ENCODE results near the gene PDIA5. TPM values are rescaled to one million over a fixed set of nuclear protein-coding genes. Genes with fewer than 3 reads are reported as not detected.

The PDIA5 gene
- total RNA-seq, 1 experiment from 2014 or later, result 24.3 TPM

DNA sequence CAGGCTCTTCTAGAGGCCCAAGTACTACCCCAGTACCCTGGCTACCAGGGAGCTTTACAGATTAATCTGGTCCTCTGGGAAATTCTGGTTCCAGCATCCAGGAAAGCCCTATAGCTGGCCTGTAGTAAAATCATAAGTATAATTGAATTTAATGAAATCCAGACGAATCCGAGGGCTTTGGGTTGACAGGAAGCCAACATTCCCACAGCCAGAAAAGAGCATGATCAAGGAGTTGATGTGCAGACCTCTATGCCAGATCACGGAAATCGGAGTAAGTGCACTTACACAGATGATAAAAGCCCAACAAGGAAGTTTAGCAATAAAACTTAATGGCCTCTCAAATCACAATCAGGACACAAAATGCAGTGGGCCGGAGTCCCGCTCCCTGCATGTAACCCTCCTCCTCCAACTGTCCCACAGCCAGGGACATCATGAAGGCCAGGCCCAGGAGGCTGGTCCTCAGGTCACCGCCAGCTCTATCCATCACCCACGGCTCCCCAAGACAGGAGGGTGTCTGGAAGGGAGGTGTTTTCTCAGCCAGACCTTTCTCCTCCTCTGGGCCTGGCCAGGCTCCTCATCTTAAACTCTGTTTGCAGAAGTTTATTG is 72.1 kb downstream of the PDIA5 start:
- Mint-ChIP-seq H3K27ac (no peak overlapping the region), H3K4me3 (no peak overlapping the region)
- H3K14ac ChIP-seq (ENCODE audit: insufficient read depth, low read length), result no peak overlapping the region

More for the DNA sequence above, 72.1 kb downstream of the PDIA5 start:
- no peak overlapping the region for H2BK12ac ChIP-seq (ENCODE audit: insufficient read length, low read depth, low read length)
- Mint-ChIP-seq H3K27me3 (ENCODE audit: low read depth) (no peaks in the 10 kb centered on the region), H3K4me1 (peaks cover 18 to 23% of the 10 kb centered on the region in 2 experiments), H3K9me3 (no peaks in the 10 kb centered on the region), H3K36me3 (ENCODE audit: insufficient read depth in 1 of 3, low read depth in 3 of 3) (peaks cover 0 to 11% (median 10%) of the 10 kb centered on the region in 3 experiments; a peak in 6 of 7 replicates)
- no peak overlapping the region for H2AFZ ChIP-seq (ENCODE audit: low read length)
- no peak overlapping the region for H3K18ac ChIP-seq (ENCODE audit: insufficient read length, low read depth, low read length)
- no peak overlapping the region for H3K56ac ChIP-seq (ENCODE audit: insufficient read length, low read depth, low read length)
- no peaks in the 10 kb centered on the region for H3K27me3 ChIP-seq (ENCODE audit: insufficient read depth, low read length)
- DNase-seq, result no peak
- no peak overlapping the region for H3K23ac ChIP-seq (ENCODE audit: insufficient read length, low read depth, low read length)
- H2AK5ac ChIP-seq (ENCODE audit: insufficient read length, low read length), result no peak overlapping the region
- no peak overlapping the region for H3K4ac ChIP-seq (ENCODE audit: low read depth, low read length)
- H3K79me1 ChIP-seq (ENCODE audit: insufficient read depth, low read depth, low read length, poor library complexity, severe bottlenecking), result no peaks in the 10 kb centered on the region
- H4K8ac ChIP-seq (replicated peaks; ENCODE audit: insufficient read length, low read depth, low read length), result no peak overlapping the region
- no peak overlapping the region for H3K4me2 ChIP-seq (ENCODE audit: insufficient read depth, insufficient read length, low read length)
- no CpG with 5 or more reads among the region's 8 CpGs for WGBS (ENCODE audit: extremely low coverage, insufficient read length, low lambda C conversion rate)
- no peak overlapping the region for H2BK15ac ChIP-seq (ENCODE audit: low read depth, low read length)
- H4K91ac ChIP-seq (ENCODE audit: insufficient read length, low read depth, low read length), result no peak overlapping the region
- no peak overlapping the region for H4K5ac ChIP-seq (ENCODE audit: insufficient read length, low read depth, low read length)
- no peak overlapping the region for H3T11ph ChIP-seq (ENCODE audit: low read length)
- H3K4me1 ChIP-seq (ENCODE audit: insufficient read depth, low read length), result peaks cover 7% of the 10 kb centered on the region
- H2BK5ac ChIP-seq (ENCODE audit: insufficient read length, low read length), result no peak overlapping the region
- TF ChIP-seq, protein P1, sequence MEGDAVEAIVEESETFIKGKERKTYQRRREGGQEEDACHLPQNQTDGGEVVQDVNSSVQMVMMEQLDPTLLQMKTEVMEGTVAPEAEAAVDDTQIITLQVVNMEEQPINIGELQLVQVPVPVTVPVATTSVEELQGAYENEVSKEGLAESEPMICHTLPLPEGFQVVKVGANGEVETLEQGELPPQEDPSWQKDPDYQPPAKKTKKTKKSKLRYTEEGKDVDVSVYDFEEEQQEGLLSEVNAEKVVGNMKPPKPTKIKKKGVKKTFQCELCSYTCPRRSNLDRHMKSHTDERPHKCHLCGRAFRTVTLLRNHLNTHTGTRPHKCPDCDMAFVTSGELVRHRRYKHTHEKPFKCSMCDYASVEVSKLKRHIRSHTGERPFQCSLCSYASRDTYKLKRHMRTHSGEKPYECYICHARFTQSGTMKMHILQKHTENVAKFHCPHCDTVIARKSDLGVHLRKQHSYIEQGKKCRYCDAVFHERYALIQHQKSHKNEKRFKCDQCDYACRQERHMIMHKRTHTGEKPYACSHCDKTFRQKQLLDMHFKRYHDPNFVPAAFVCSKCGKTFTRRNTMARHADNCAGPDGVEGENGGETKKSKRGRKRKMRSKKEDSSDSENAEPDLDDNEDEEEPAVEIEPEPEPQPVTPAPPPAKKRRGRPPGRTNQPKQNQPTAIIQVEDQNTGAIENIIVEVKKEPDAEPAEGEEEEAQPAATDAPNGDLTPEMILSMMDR (conservative IDR thresholded peaks at IDR 0.05), result no peak
- no peaks in the 10 kb centered on the region for H3K23me2 ChIP-seq (ENCODE audit: insufficient read length, low read depth, low read length, poor library complexity, severe bottlenecking)
- no peaks in the 10 kb centered on the region for H4K20me1 ChIP-seq (ENCODE audit: control insufficient read depth, insufficient read depth, insufficient read length)
- no peaks in the 10 kb centered on the region for H3K79me2 ChIP-seq (ENCODE audit: insufficient read depth, low read length)
- no peak overlapping the region for H2BK20ac ChIP-seq (ENCODE audit: low read depth, low read length, poor library complexity, severe bottlenecking)
- no peak overlapping the region for H2BK120ac ChIP-seq (ENCODE audit: low read depth, low read length, poor library complexity, severe bottlenecking)
- H3K27ac ChIP-seq (ENCODE audit: insufficient read length, low read depth, low read length), result no peak overlapping the region
- H3K9me3 ChIP-seq (ENCODE audit: control insufficient read depth, low read depth, low read length), result no peaks in the 10 kb centered on the region
- no peak overlapping the region for H3K9ac ChIP-seq (ENCODE audit: extremely low read depth, insufficient read length, low read length)

Data from H9 (cell line).